ENCODE measurements around the gene MRPS7.

MRPS7 gene

GRCh38 chr17:75270218-75270965 is 8.7 kb downstream of the MRPS7 start:
- Histone ChIP-seq H3K18ac (ENCODE audit: low read length) (peak overlapping the region; percentile 97), H3K23ac (ENCODE audit: low read depth, low read length, poor library complexity) (peak overlapping the region; percentile 97), H2BK120ac (ENCODE audit: low read depth, low read length) (no peak overlapping the region), H2BK5ac (ENCODE audit: low read length) (no peak overlapping the region), H3K36me3 (replicated peaks in 1 of 2; ENCODE audit: control insufficient read depth in 2 of 2, insufficient read depth in 2 of 2, low read length in 2 of 2) (peaks cover 25 to 47% of the 10 kb centered on the region in 2 donors), H4K8ac (ENCODE audit: low read depth, low read length) (no peak overlapping the region), H3K27me3 (ENCODE audit: control insufficient read depth in 3 of 3, insufficient read depth in 3 of 3, low read depth in 1 of 3, low read length in 3 of 3) (no peaks in the 10 kb centered on the region), H3K4me1 (ENCODE audit: control insufficient read depth in 2 of 2, insufficient read depth in 1 of 2, low read depth in 1 of 2, low read length in 2 of 2) (peaks cover 3 to 4% of the 10 kb centered on the region in 2 donors), H3K14ac (ENCODE audit: low read length) (peak overlapping the region; percentile 76), H2AK5ac (ENCODE audit: low read depth, low read length) (peak overlapping the region; percentile 86), H2BK12ac (ENCODE audit: low read length) (no peak overlapping the region), H3K4me2 (ENCODE audit: insufficient read depth, low read length, poor library complexity, severe bottlenecking) (peak overlapping the region; percentile 97), H3K9me3 (replicated peaks in 1 of 2; ENCODE audit: control insufficient read depth in 2 of 2, insufficient read depth in 1 of 2, low read depth in 1 of 2, low read length in 2 of 2) (no peaks in the 10 kb centered on the region), H3K4me3 (ENCODE audit: low read length in 2 of 2) (peak overlapping the region; percentile 88 to 95), H3K27ac (replicated peaks; ENCODE audit: low read length) (peak overlapping the region; percentile 33), H2AFZ (ENCODE audit: low read length) (peak overlapping the region; percentile 96), H2BK15ac (ENCODE audit: low read length) (no peak overlapping the region), H3K79me1 (ENCODE audit: low read depth, low read length) (peaks cover 4% of the 10 kb centered on the region), H4K91ac (ENCODE audit: low read depth, low read length, poor library complexity) (peak overlapping the region; percentile 56), H3K4ac (ENCODE audit: low read length) (no peak overlapping the region), H3K9ac (ENCODE audit: low read depth, low read length, poor library complexity) (peak overlapping the region; percentile 92)
- WGBS, 2 donors (ENCODE audit: extremely low coverage in 2 of 2, insufficient read length in 2 of 2, insufficient replicate concordance in 1 of 2): no CpG with 5 or more reads among the region's 47 CpGs
- DNase-seq (ENCODE audit: low spot score): peak; percentile 50

GRCh38 chr17:75270966-75271232 is 9.2 kb downstream of the MRPS7 start, which contains the start of gene MIF4GD:
Gene MIF4GD (minus strand): TSS chr17:75271231. CDS start chr17:75270195, 1,036 bp downstream.
- DNase-seq (ENCODE audit: low spot score): no peak
- peak within 1 kb of the TSS; percentile 83 for H3K14ac ChIP-seq (ENCODE audit: low read length)
- H3K4me1 ChIP-seq (ENCODE audit: control insufficient read depth in 2 of 2, insufficient read depth in 1 of 2, low read depth in 1 of 2, low read length in 2 of 2): peaks cover 3 to 4% of the 10 kb centered on the region in 2 donors
- peak within 1 kb of the TSS; percentile 33 for H3K27ac ChIP-seq (replicated peaks; ENCODE audit: low read length)
- peak within 1 kb of the TSS; percentile 97 for H3K23ac ChIP-seq (ENCODE audit: low read depth, low read length, poor library complexity)
- peak within 1 kb of the TSS; percentile 94 for H2BK15ac ChIP-seq (ENCODE audit: low read length)
- H3K4me3 ChIP-seq (ENCODE audit: low read length in 2 of 2): peak within 1 kb of the TSS; percentile 95
- H2AFZ ChIP-seq (ENCODE audit: low read length): peak within 1 kb of the TSS; percentile 99
- H2BK12ac ChIP-seq (ENCODE audit: low read length): peak within 1 kb of the TSS; percentile 93
- H2BK5ac ChIP-seq (ENCODE audit: low read length): peak within 1 kb of the TSS; percentile 41
- no CpG with 5 or more reads among the region's 39 CpGs for WGBS, 2 donors (ENCODE audit: extremely low coverage in 2 of 2, insufficient read length in 2 of 2, insufficient replicate concordance in 1 of 2)
- peak within 1 kb of the TSS; percentile 97 for H3K4me2 ChIP-seq (ENCODE audit: insufficient read depth, low read length, poor library complexity, severe bottlenecking)
- H3K36me3 ChIP-seq (replicated peaks in 1 of 2; ENCODE audit: control insufficient read depth in 2 of 2, insufficient read depth in 2 of 2, low read length in 2 of 2): peaks cover 20 to 41% of the 10 kb centered on the region in 2 donors
- peak within 1 kb of the TSS; percentile 90 for H2AK5ac ChIP-seq (ENCODE audit: low read depth, low read length)
- no peaks in the 10 kb centered on the region for H3K9me3 ChIP-seq (replicated peaks in 1 of 2; ENCODE audit: control insufficient read depth in 2 of 2, insufficient read depth in 1 of 2, low read depth in 1 of 2, low read length in 2 of 2)
- peak within 1 kb of the TSS; percentile 94 for H3K9ac ChIP-seq (ENCODE audit: low read depth, low read length, poor library complexity)
- H3K79me1 ChIP-seq (ENCODE audit: low read depth, low read length): peaks cover 4% of the 10 kb centered on the region
- H3K18ac ChIP-seq (ENCODE audit: low read length): peak within 1 kb of the TSS; percentile 99
- H3K27me3 ChIP-seq (ENCODE audit: control insufficient read depth in 3 of 3, insufficient read depth in 3 of 3, low read depth in 1 of 3, low read length in 3 of 3): no peaks in the 10 kb centered on the region
- peak within 1 kb of the TSS; percentile 76 for H3K4ac ChIP-seq (ENCODE audit: low read length)
- no peak within 1 kb of the TSS for H2BK120ac ChIP-seq (ENCODE audit: low read depth, low read length)
- H4K8ac ChIP-seq (ENCODE audit: low read depth, low read length): peak within 1 kb of the TSS; percentile 55
- H4K91ac ChIP-seq (ENCODE audit: low read depth, low read length, poor library complexity): peak within 1 kb of the TSS; percentile 56

GRCh38 chr17:75271233-75271954 is 9.7 kb downstream of the MRPS7 start:
- H3K79me1 ChIP-seq (ENCODE audit: low read depth, low read length): peaks cover 4% of the 10 kb centered on the region
- no peaks in the 10 kb centered on the region for H3K27me3 ChIP-seq (ENCODE audit: control insufficient read depth in 3 of 3, insufficient read depth in 3 of 3, low read depth in 1 of 3, low read length in 3 of 3)
- H3K27ac ChIP-seq (replicated peaks; ENCODE audit: low read length): no peak overlapping the region
- peak overlapping the region; percentile 41 for H2BK5ac ChIP-seq (ENCODE audit: low read length)
- H3K23ac ChIP-seq (ENCODE audit: low read depth, low read length, poor library complexity): peak overlapping the region; percentile 97
- peak overlapping the region; percentile 94 for H2BK15ac ChIP-seq (ENCODE audit: low read length)
- H3K9ac ChIP-seq (ENCODE audit: low read depth, low read length, poor library complexity): peak overlapping the region; percentile 94
- peak; percentile 78 for DNase-seq (ENCODE audit: low spot score)
- H4K91ac ChIP-seq (ENCODE audit: low read depth, low read length, poor library complexity): no peak overlapping the region
- peak overlapping the region; percentile 90 for H2AK5ac ChIP-seq (ENCODE audit: low read depth, low read length)
- peak overlapping the region; percentile 55 for H4K8ac ChIP-seq (ENCODE audit: low read depth, low read length)
- H3K4me2 ChIP-seq (ENCODE audit: insufficient read depth, low read length, poor library complexity, severe bottlenecking): peak overlapping the region; percentile 95
- peak overlapping the region; percentile 99 for H3K18ac ChIP-seq (ENCODE audit: low read length)
- H2BK120ac ChIP-seq (ENCODE audit: low read depth, low read length): no peak overlapping the region
- WGBS, 2 donors (ENCODE audit: extremely low coverage in 2 of 2, insufficient read length in 2 of 2, insufficient replicate concordance in 1 of 2): no CpG with 5 or more reads among the region's 74 CpGs
- peak overlapping the region; percentile 76 for H3K4ac ChIP-seq (ENCODE audit: low read length)
- H2AFZ ChIP-seq (ENCODE audit: low read length): peak overlapping the region; percentile 99
- peak overlapping the region; percentile 83 for H3K14ac ChIP-seq (ENCODE audit: low read length)
- peak overlapping the region; percentile 95 for H3K4me3 ChIP-seq (ENCODE audit: low read length in 2 of 2)
- H3K36me3 ChIP-seq (replicated peaks in 1 of 2; ENCODE audit: control insufficient read depth in 2 of 2, insufficient read depth in 2 of 2, low read length in 2 of 2): peaks cover 17 to 37% of the 10 kb centered on the region in 2 donors
- peaks cover 3 to 4% of the 10 kb centered on the region in 2 donors for H3K4me1 ChIP-seq (ENCODE audit: control insufficient read depth in 2 of 2, insufficient read depth in 1 of 2, low read depth in 1 of 2, low read length in 2 of 2)
- peak overlapping the region; percentile 93 for H2BK12ac ChIP-seq (ENCODE audit: low read length)
- no peaks in the 10 kb centered on the region for H3K9me3 ChIP-seq (replicated peaks in 1 of 2; ENCODE audit: control insufficient read depth in 2 of 2, insufficient read depth in 1 of 2, low read depth in 1 of 2, low read length in 2 of 2)
